Osteoblast (primary cell): ENCODE measurements around the gene NPTXR. TPM values are rescaled to one million over a fixed set of nuclear protein-coding genes. Genes with fewer than 3 reads are reported as not detected.
A peak's percentile ranks its signal among the peaks of the same experiment; 100 is the strongest.

Experiments
- DNase-seq: peaks from one replicate; pipeline ENCODE4 v3.0.0; 2011; ENCODE audit warnings: low spot score, mixed read lengths; ENCODE audit not compliant: insufficient read length; ENCODE audit errors: missing footprints
- H2AFZ ChIP-seq: 2 replicates; pipeline ENCODE4 v1.6.0; 2011; ENCODE audit warnings: mild to moderate bottlenecking, low read length
- H3K27ac ChIP-seq: 2 replicates; pipeline ENCODE4 v1.5.1; 2011; ENCODE audit warnings: mild to moderate bottlenecking, low read depth, low read length, moderate library complexity
- H3K27me3 ChIP-seq: 2 replicates; pipeline ENCODE4 v1.6.0; 2012; ENCODE audit warnings: mild to moderate bottlenecking, control low read depth, inconsistent platforms, low read length, moderate library complexity; ENCODE audit not compliant: insufficient read depth
- H3K36me3 ChIP-seq: 2 replicates; pipeline ENCODE4 v1.5.1; 2011; ENCODE audit warnings: mild to moderate bottlenecking, low read length, control low read depth, moderate library complexity; ENCODE audit not compliant: insufficient read depth
- H3K4me1 ChIP-seq: 2 replicates; pipeline ENCODE4 v1.5.1; 2011; ENCODE audit warnings: mild to moderate bottlenecking, low read length, control low read depth, moderate library complexity; ENCODE audit not compliant: insufficient read depth
- H3K4me2 ChIP-seq: 2 replicates; pipeline ENCODE4 v1.6.0; 2011; ENCODE audit warnings: mild to moderate bottlenecking, low read length; ENCODE audit not compliant: insufficient read depth
- H3K4me3 ChIP-seq: fragments of 200-600 bp; sonication (generic); 3 replicates; pipeline ENCODE4 v1.5.1; 2012; ENCODE audit warnings: mild to moderate bottlenecking, low read length, inconsistent platforms; ENCODE audit not compliant: insufficient read depth
- H3K79me2 ChIP-seq: 2 replicates; pipeline ENCODE4 v1.6.0; 2012; ENCODE audit warnings: mild to moderate bottlenecking, low read length, control low read depth, inconsistent platforms; ENCODE audit not compliant: insufficient read depth
- H3K9me3 ChIP-seq: 2 replicates; pipeline ENCODE4 v1.5.1; 2011; ENCODE audit warnings: low read depth, low read length, control low read depth
- H4K20me1 ChIP-seq: 2 replicates; pipeline ENCODE4 v1.6.0; 2012; ENCODE audit warnings: mild to moderate bottlenecking, low read length, control low read depth; ENCODE audit not compliant: insufficient read depth
- CTCF ChIP-seq: IDR thresholded peaks from 2 replicates; pipeline ENCODE4 v1.5.1; 2011; ENCODE audit warnings: mild to moderate bottlenecking, low read depth, low read length, moderate library complexity; ENCODE audit errors: extremely low read depth
- total RNA-seq: library from RNA; depleted of rRNA; stranded (reverse); fragments of >200 nt; gene quantifications from 2 replicates; pipeline ENCODE4 v1.2.3, GENCODE V29; 2012

NPTXR gene
- total RNA-seq, 1 donor = 0.72 TPM

GRCh38 chr22:38852522-38852921, 8.7 kb upstream of the NPTXR start:
- H2AFZ ChIP-seq = no peak overlapping the region
- H3K27ac ChIP-seq = no peak overlapping the region
- TF ChIP-seq CTCF = no peak
- no peaks in the 10 kb centered on the region for H3K36me3 ChIP-seq
- DNase-seq = peak; percentile 11
- no peaks in the 10 kb centered on the region for H3K9me3 ChIP-seq
- no peaks in the 10 kb centered on the region for H4K20me1 ChIP-seq
- peaks cover 10% of the 10 kb centered on the region for H3K4me1 ChIP-seq
- peaks cover 6% of the 10 kb centered on the region for H3K27me3 ChIP-seq
- no peak overlapping the region for H3K4me3 ChIP-seq
- H3K4me2 ChIP-seq = no peak overlapping the region
- no peaks in the 10 kb centered on the region for H3K79me2 ChIP-seq

DNA sequence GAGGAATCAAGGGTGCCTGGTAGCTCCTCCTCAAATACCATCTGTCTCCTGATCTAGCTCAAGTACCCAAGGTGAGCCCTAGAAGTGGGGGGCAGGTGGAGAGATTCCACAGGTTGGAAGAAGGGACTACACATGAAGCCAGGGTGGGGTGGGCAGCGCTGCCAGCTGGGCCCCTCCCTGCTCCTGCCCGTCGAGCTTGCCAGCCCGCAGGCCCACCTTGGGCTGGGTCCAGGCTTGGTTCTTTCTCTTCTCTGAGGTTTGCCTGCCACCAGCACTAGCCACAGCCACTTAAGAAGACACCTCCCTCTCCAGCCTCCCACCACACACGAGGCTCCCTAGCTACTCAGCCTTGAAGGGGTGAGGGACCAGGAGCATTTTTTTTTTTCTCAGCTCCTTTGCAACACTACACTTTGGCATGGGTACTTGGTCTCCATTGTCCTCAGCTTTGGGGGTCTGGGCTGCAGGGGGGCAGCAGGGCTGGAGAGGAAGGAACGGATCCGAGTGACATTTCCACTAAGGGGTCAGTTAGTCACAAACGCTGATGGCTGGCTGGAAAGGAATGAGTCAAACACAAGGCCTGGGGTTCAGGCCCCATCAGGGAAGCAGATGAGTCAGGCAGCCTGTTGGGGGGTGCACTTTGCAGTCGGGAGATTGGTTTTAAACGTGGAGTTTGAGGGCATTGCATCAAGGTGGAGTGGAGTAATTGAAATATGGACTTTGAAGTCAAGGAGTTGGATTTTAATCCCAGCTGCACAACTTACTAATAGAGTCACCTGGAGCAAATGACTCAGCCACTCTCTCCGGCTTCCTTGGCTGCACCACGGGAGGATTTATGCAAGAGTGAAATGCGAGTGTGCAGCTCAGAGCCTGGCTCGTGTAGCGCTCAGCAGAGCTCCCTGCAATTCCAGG, 7.4 kb upstream of the NPTXR start:
- H4K20me1 ChIP-seq = no peaks in the 10 kb centered on the region

DNA sequence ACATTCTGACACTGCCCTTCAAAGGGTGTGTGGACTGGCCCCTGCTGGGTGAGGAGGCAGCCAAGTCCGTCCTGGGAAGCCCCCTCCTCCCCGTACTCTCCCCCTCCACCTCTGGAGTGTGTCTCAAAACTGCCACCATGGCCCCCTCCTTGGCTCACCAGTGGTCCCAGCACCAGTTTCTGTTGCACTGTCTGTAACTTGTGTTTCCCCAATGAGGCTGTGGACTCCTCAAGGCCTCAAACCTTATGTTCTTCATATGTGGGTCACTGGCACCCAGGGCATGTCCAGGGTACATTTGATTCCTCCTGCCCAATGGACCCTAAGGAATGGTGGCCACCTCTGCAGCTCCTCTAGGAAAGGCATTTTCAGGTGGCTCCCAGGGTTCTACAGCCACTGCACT, 6.6 kb upstream of the NPTXR start:
- DNase-seq = peak; percentile 57
- Histone ChIP-seq H3K4me2 (no peak overlapping the region), H3K36me3 (no peaks in the 10 kb centered on the region), H3K27me3 (peaks cover 11% of the 10 kb centered on the region), H2AFZ (no peak overlapping the region), H3K4me1 (peaks cover 10% of the 10 kb centered on the region), H3K9me3 (no peaks in the 10 kb centered on the region), H4K20me1 (no peaks in the 10 kb centered on the region), H3K4me3 (no peak overlapping the region), H3K27ac (no peak overlapping the region), H3K79me2 (no peaks in the 10 kb centered on the region)
- TF ChIP-seq CTCF = no peak

More for the DNA sequence above, 7.4 kb upstream of the NPTXR start:
- H3K4me1 ChIP-seq = peaks cover 10% of the 10 kb centered on the region
- peak; percentile 97 for DNase-seq
- no peaks in the 10 kb centered on the region for H3K79me2 ChIP-seq
- no peak overlapping the region for H3K4me2 ChIP-seq
- TF ChIP-seq CTCF = no peak
- no peak overlapping the region for H3K27ac ChIP-seq
- no peak overlapping the region for H2AFZ ChIP-seq
- H3K4me3 ChIP-seq = no peak overlapping the region
- peaks cover 10% of the 10 kb centered on the region for H3K27me3 ChIP-seq
- H3K36me3 ChIP-seq = no peaks in the 10 kb centered on the region
- H3K9me3 ChIP-seq = no peaks in the 10 kb centered on the region

- peak; percentile 39 for DNase-seq
- no peak overlapping the region for H2AFZ ChIP-seq
- H3K4me1 ChIP-seq = peaks cover 10% of the 10 kb centered on the region
- H3K4me3 ChIP-seq = no peak overlapping the region
- H3K79me2 ChIP-seq = no peaks in the 10 kb centered on the region
- peaks cover 17% of the 10 kb centered on the region for H3K27me3 ChIP-seq
- H3K36me3 ChIP-seq = no peaks in the 10 kb centered on the region
- no peak overlapping the region for H3K27ac ChIP-seq
- H3K9me3 ChIP-seq = no peaks in the 10 kb centered on the region
- no peak for TF ChIP-seq CTCF
- H3K4me2 ChIP-seq = no peak overlapping the region
- no peaks in the 10 kb centered on the region for H4K20me1 ChIP-seq
Measured at GRCh38 chr22:38849811-38850210, 6.0 kb upstream of the NPTXR start.
